PC-9 (cell line): Measurements from ENCODE around the gene PLAGL2.

Experiments used
- CTCF ChIP-seq: fragments of 200-600 bp; sonication (generic); conservative IDR thresholded peaks from 2 replicates; pipeline ENCODE4 v1.6.1; 2017; ENCODE audit warnings: mixed run types, antibody characterized with exemption, mild to moderate bottlenecking, moderate library complexity
- EZH2 ChIP-seq: fragments of 200-600 bp; sonication (generic); IDR thresholded peaks from 2 replicates; pipeline ENCODE4 v1.8.0; 2017; ENCODE audit warnings: antibody characterized with exemption, low read depth

GRCh38 chr20:32231847-32232246 is 24.3 kb upstream of the PLAGL2 start:
- TF ChIP-seq CTCF (no peak), EZH2 (no peak)
